ENCODE measurements around the gene MNX1.

DNA sequence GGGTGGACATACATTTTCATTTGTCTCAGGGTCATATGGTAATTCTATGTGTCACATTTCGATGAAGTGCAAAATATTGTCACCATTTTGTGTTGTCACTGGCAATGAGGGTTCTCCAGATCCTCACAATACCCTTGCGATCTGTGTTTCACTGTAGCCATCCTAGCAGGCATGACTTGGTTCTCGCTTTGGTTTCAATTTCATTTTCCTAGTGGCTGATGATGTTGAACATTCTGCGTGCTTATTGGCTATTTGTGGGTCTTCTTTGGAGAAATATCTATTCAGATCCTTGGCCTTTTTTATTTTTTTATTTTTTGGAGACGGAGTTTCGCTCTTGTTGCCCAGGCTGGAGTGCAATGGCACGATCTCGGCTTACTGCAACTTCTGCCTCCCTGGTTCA, 24.8 kb upstream of the MNX1 start:
- TF ChIP-seq EZH2 (IDR thresholded peaks at IDR 0.05; ENCODE audit: borderline replicate concordance, low read depth, low read length, severe bottlenecking): no peak
- no peak for TF ChIP-seq CTCF (IDR thresholded peaks at IDR 0.05; ENCODE audit: borderline replicate concordance, extremely low read depth, low read length, poor library complexity, severe bottlenecking)

Data from DND-41 (cell line).